ENCODE results near the gene VRK1.

- TF ChIP-seq EP300 (IDR thresholded peaks at IDR 0.05) (no peak), POLR2A (IDR thresholded peaks at IDR 0.05) (no peak), POLR2AphosphoS5 (IDR thresholded peaks at IDR 0.05) (no peak)
- TF ChIP-seq, protein P1, sequence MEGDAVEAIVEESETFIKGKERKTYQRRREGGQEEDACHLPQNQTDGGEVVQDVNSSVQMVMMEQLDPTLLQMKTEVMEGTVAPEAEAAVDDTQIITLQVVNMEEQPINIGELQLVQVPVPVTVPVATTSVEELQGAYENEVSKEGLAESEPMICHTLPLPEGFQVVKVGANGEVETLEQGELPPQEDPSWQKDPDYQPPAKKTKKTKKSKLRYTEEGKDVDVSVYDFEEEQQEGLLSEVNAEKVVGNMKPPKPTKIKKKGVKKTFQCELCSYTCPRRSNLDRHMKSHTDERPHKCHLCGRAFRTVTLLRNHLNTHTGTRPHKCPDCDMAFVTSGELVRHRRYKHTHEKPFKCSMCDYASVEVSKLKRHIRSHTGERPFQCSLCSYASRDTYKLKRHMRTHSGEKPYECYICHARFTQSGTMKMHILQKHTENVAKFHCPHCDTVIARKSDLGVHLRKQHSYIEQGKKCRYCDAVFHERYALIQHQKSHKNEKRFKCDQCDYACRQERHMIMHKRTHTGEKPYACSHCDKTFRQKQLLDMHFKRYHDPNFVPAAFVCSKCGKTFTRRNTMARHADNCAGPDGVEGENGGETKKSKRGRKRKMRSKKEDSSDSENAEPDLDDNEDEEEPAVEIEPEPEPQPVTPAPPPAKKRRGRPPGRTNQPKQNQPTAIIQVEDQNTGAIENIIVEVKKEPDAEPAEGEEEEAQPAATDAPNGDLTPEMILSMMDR (IDR thresholded peaks at IDR 0.05): no peak
These were observed 132.8 kb downstream of the VRK1 start for GRCh38 chr14:96929950-96930349.

Measured in suprapubic skin (tissue), 4 donors.